ENCODE results near the gene SPCS1.

- no peak for TF ChIP-seq CTCF (IDR thresholded peaks at IDR 0.05)
- TF ChIP-seq ZBTB21 (CRISPR knock-in tag; IDR thresholded peaks at IDR 0.05; ENCODE audit: borderline replicate concordance): no peak
- no peak for TF ChIP-seq USF2 (CRISPR knock-in tag; IDR thresholded peaks at IDR 0.05)
- TF ChIP-seq MAX (CRISPR knock-in tag; IDR thresholded peaks at IDR 0.05): no peak
- TF ChIP-seq PREB (CRISPR knock-in tag; IDR thresholded peaks at IDR 0.05; ENCODE audit: borderline replicate concordance): no peak
- TF ChIP-seq ZNF121 (CRISPR knock-in tag; IDR thresholded peaks at IDR 0.05): no peak
- no peak for TF ChIP-seq ATF1 (CRISPR knock-in tag; IDR thresholded peaks at IDR 0.05)
- TF ChIP-seq TCF7 (CRISPR knock-in tag; IDR thresholded peaks at IDR 0.05; ENCODE audit: low read depth): no peak
- no peak for TF ChIP-seq NR1H2 (CRISPR knock-in tag; IDR thresholded peaks at IDR 0.05)
- no peak for TF ChIP-seq NFYB (CRISPR knock-in tag; conservative IDR thresholded peaks at IDR 0.05; ENCODE audit: low read depth)
- TF ChIP-seq GABPB1 (CRISPR knock-in tag; IDR thresholded peaks at IDR 0.05): no peak
- TF ChIP-seq JUN (CRISPR knock-in tag; IDR thresholded peaks at IDR 0.05): no peak
Observed at GRCh38 chr3:52683611-52684010, 22.3 kb upstream of the SPCS1 start.

Measured in WTC11 (cell line).